Measurements from ENCODE around the gene EEF1B2. TPM values are rescaled to one million over a fixed set of nuclear protein-coding genes. Genes with fewer than 3 reads are reported as not detected.

EEF1B2 gene
- total and polyA plus RNA-seq, 2 of the 8 experiments (the other 6 are each of a cell fraction or from before 2014, with no cell fraction given) = 504 to 679 TPM

DNA sequence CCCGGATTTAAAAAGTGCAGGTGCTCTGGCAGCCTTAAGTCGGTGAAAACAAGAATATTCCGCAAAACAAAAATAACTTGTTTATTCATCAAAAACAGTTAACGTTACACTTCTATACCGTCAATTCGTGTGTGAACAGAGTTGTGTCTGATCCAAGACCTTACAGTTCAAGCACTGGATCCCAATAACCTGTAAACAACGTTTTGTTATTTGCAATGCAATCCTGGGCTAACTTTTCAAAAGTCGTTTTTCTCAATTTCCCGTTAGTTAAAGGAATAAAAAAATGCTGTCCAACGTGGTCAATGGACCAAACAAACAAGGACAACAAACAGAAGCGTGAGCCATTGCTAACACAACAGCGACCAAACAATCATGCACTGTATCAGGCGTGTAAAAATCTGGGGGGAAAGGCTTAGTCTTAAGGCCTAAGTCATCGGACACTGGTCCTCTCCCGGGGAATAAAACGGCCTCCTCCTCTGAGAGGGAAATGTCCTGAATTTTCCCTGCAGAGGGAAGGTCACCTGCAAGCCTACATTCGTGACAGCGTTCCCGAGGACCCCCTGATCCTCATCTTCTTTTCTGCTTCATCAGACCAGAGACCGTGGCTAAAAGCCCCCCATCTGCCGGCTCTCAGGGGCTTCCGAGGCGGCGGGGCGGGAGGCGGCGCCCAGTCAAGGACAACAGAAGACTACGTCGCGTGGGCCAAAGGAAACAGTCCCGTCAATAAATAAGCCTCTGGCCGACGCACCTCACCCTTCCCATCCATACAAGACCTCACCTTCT is 941 bp upstream of the EEF1B2 start (continued):
- TF ChIP-seq, protein P1, sequence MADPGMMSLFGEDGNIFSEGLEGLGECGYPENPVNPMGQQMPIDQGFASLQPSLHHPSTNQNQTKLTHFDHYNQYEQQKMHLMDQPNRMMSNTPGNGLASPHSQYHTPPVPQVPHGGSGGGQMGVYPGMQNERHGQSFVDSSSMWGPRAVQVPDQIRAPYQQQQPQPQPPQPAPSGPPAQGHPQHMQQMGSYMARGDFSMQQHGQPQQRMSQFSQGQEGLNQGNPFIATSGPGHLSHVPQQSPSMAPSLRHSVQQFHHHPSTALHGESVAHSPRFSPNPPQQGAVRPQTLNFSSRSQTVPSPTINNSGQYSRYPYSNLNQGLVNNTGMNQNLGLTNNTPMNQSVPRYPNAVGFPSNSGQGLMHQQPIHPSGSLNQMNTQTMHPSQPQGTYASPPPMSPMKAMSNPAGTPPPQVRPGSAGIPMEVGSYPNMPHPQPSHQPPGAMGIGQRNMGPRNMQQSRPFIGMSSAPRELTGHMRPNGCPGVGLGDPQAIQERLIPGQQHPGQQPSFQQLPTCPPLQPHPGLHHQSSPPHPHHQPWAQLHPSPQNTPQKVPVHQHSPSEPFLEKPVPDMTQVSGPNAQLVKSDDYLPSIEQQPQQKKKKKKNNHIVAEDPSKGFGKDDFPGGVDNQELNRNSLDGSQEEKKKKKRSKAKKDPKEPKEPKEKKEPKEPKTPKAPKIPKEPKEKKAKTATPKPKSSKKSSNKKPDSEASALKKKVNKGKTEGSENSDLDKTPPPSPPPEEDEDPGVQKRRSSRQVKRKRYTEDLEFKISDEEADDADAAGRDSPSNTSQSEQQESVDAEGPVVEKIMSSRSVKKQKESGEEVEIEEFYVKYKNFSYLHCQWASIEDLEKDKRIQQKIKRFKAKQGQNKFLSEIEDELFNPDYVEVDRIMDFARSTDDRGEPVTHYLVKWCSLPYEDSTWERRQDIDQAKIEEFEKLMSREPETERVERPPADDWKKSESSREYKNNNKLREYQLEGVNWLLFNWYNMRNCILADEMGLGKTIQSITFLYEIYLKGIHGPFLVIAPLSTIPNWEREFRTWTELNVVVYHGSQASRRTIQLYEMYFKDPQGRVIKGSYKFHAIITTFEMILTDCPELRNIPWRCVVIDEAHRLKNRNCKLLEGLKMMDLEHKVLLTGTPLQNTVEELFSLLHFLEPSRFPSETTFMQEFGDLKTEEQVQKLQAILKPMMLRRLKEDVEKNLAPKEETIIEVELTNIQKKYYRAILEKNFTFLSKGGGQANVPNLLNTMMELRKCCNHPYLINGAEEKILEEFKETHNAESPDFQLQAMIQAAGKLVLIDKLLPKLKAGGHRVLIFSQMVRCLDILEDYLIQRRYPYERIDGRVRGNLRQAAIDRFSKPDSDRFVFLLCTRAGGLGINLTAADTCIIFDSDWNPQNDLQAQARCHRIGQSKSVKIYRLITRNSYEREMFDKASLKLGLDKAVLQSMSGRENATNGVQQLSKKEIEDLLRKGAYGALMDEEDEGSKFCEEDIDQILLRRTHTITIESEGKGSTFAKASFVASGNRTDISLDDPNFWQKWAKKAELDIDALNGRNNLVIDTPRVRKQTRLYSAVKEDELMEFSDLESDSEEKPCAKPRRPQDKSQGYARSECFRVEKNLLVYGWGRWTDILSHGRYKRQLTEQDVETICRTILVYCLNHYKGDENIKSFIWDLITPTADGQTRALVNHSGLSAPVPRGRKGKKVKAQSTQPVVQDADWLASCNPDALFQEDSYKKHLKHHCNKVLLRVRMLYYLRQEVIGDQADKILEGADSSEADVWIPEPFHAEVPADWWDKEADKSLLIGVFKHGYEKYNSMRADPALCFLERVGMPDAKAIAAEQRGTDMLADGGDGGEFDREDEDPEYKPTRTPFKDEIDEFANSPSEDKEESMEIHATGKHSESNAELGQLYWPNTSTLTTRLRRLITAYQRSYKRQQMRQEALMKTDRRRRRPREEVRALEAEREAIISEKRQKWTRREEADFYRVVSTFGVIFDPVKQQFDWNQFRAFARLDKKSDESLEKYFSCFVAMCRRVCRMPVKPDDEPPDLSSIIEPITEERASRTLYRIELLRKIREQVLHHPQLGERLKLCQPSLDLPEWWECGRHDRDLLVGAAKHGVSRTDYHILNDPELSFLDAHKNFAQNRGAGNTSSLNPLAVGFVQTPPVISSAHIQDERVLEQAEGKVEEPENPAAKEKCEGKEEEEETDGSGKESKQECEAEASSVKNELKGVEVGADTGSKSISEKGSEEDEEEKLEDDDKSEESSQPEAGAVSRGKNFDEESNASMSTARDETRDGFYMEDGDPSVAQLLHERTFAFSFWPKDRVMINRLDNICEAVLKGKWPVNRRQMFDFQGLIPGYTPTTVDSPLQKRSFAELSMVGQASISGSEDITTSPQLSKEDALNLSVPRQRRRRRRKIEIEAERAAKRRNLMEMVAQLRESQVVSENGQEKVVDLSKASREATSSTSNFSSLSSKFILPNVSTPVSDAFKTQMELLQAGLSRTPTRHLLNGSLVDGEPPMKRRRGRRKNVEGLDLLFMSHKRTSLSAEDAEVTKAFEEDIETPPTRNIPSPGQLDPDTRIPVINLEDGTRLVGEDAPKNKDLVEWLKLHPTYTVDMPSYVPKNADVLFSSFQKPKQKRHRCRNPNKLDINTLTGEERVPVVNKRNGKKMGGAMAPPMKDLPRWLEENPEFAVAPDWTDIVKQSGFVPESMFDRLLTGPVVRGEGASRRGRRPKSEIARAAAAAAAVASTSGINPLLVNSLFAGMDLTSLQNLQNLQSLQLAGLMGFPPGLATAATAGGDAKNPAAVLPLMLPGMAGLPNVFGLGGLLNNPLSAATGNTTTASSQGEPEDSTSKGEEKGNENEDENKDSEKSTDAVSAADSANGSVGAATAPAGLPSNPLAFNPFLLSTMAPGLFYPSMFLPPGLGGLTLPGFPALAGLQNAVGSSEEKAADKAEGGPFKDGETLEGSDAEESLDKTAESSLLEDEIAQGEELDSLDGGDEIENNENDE (IDR thresholded peaks at IDR 0.05; ENCODE audit: insufficient replicate concordance, low read length) = no peak
- TF ChIP-seq RNF2 (IDR thresholded peaks at IDR 0.05; ENCODE audit: borderline replicate concordance, low read depth, low read length, missing control alignments, poor library complexity, severe bottlenecking) (no peak), TCF12 (IDR thresholded peaks at IDR 0.05; ENCODE audit: low read depth, low read length) (no peak), SUZ12 (IDR thresholded peaks at IDR 0.05; ENCODE audit: low read length) (no peak), SIRT6 (IDR thresholded peaks at IDR 0.05; ENCODE audit: low read length) (no peak), CHD1 (IDR thresholded peaks at IDR 0.05; ENCODE audit: low read depth, low read length) (0 out of 2 replicates have a peak, but pooled peaks have one; percentile 45), SP4 (IDR thresholded peaks at IDR 0.05; ENCODE audit: low read length) (no peak), NRF1 (IDR thresholded peaks at IDR 0.05; ENCODE audit: low read depth, low read length) (no peak), GTF2F1 (IDR thresholded peaks at IDR 0.05; ENCODE audit: borderline replicate concordance, low read depth, low read length) (no peak), NANOG (IDR thresholded peaks at IDR 0.05; ENCODE audit: insufficient read depth, low read depth, low read length, poor library complexity, severe bottlenecking) (no peak)

All from H1 (cell line).